GM23248 (cell line): Measurements from ENCODE around the gene SYT6. TPM values are rescaled to one million over a fixed set of nuclear protein-coding genes. Genes with fewer than 3 reads are reported as not detected.

Source experiments
- DNase-seq: peaks from one replicate; pipeline ENCODE4 v3.0.0-alpha.2; 2015
- H2AFZ ChIP-seq: fragments of 200-600 bp; sonication (generic); 2 replicates; pipeline ENCODE4 v1.6.1; 2016; ENCODE audit warnings: antibody characterized with exemption
- H3F3A ChIP-seq: fragments of 200-600 bp; sonication (generic); 2 replicates; pipeline ENCODE4 v1.6.1; 2016; ENCODE audit warnings: mild to moderate bottlenecking, antibody characterized with exemption, mixed run types; ENCODE audit not compliant: insufficient read depth
- H3K27ac ChIP-seq: fragments of 200-600 bp; sonication (generic); 2 replicates; pipeline ENCODE4 v1.5.1; 2016; ENCODE audit warnings: mild to moderate bottlenecking
- H3K27me3 ChIP-seq: fragments of 200-600 bp; sonication (generic); replicated peaks from 2 replicates; pipeline ENCODE4 v1.6.1; 2016; ENCODE audit warnings: mild to moderate bottlenecking; ENCODE audit not compliant: insufficient read depth
- H3K36me3 ChIP-seq: fragments of 200-600 bp; sonication (generic); 2 replicates; pipeline ENCODE4 v1.6.1; 2016; ENCODE audit warnings: low read depth, mild to moderate bottlenecking
- H3K4me1 ChIP-seq: fragments of 200-600 bp; sonication (generic); 2 replicates; pipeline ENCODE4 v1.6.1; 2016; ENCODE audit warnings: mild to moderate bottlenecking; ENCODE audit not compliant: insufficient read depth
- H3K4me2 ChIP-seq: fragments of 200-600 bp; sonication (generic); one replicate; pipeline ENCODE4 v1.6.1; 2016; ENCODE audit warnings: mild to moderate bottlenecking; ENCODE audit not compliant: unreplicated experiment
- H3K4me3 ChIP-seq: fragments of 200-600 bp; sonication (generic); 2 replicates; pipeline ENCODE4 v1.5.1; 2016; ENCODE audit warnings: mild to moderate bottlenecking
- H3K79me2 ChIP-seq: fragments of 200-600 bp; sonication (generic); 2 replicates; pipeline ENCODE4 v1.6.1; 2016; ENCODE audit warnings: mild to moderate bottlenecking; ENCODE audit not compliant: insufficient read depth
- H3K9ac ChIP-seq: fragments of 200-600 bp; sonication (generic); 2 replicates; pipeline ENCODE4 v1.6.1; 2016; ENCODE audit warnings: mild to moderate bottlenecking
- H3K9me2 ChIP-seq: fragments of 200-600 bp; sonication (generic); 2 replicates; pipeline ENCODE4 v1.6.1; 2016; ENCODE audit warnings: mixed run types, mild to moderate bottlenecking, moderate library complexity; ENCODE audit not compliant: insufficient read depth
- H3K9me3 ChIP-seq: fragments of 200-600 bp; sonication (generic); one replicate; pipeline ENCODE4 v1.6.1; 2017; ENCODE audit warnings: low read depth
- H4K20me1 ChIP-seq: fragments of 200-600 bp; sonication (generic); 2 replicates; pipeline ENCODE4 v1.6.0; 2016; ENCODE audit not compliant: insufficient read depth
- EZH2 ChIP-seq: fragments of 200-600 bp; sonication (generic); IDR thresholded peaks from 2 replicates; pipeline ENCODE4 v1.6.1; 2018; ENCODE audit warnings: antibody characterized with exemption, mild to moderate bottlenecking; ENCODE audit not compliant: insufficient read depth, poor library complexity, severe bottlenecking
- EZH2phosphoT487 ChIP-seq: fragments of 200-600 bp; sonication (generic); IDR thresholded peaks from 2 replicates; pipeline ENCODE4 v1.6.1; 2018; ENCODE audit warnings: antibody characterized with exemption, moderate library complexity, mild to moderate bottlenecking, low read depth; ENCODE audit not compliant: insufficient read depth
- WGBS, 2 experiments: methylation state at CpG; one replicate each; pipeline ENCODE4 v1.1.6; 2015 to 2017; ENCODE audit warnings: low lambda C conversion rate in 2 of 2, low coverage in 1 of 2; ENCODE audit errors: missing lambda C conversion rate in 2 of 2; 5-methylcytosine and 5-hydroxymethylcytosine counted together
- in situ Hi-C: fragments of 300-500 bp; cut with MboI; formaldehyde crosslinking; loops from 2 replicates; pipeline ENCODE4 v1.15.0; 2020
- polyA plus RNA-seq: library from polyadenylated mRNA; unstranded; fragments of >200 nt; fragmentation: Nextera tagmentation; extraction: Ambion mirVana; gene quantifications from 2 replicates; pipeline ENCODE4 v1.2.1, GENCODE V29; 2016
- total RNA-seq: library from RNA; depleted of rRNA; stranded (reverse); fragments of >200 nt; shearing (Covaris generic); gene quantifications from 2 replicates; pipeline ENCODE4 v1.2.3, GENCODE V29; 2014

Gene SYT6
- total and polyA plus RNA-seq, 2 experiments from 2014 or later: not detected

GRCh38 chr1:114114185-114115094, 39.2 kb downstream of the SYT6 start:
- no peak overlapping the region for H3K9ac ChIP-seq
- in situ Hi-C loops: no loop called here
- no peaks in the 10 kb centered on the region for H3F3A ChIP-seq
- no peak overlapping the region for H3K4me2 ChIP-seq
- H3K9me3 ChIP-seq: no peaks in the 10 kb centered on the region
- H3K4me1 ChIP-seq: no peaks in the 10 kb centered on the region
- DNase-seq: peak; percentile 17
- no peaks in the 10 kb centered on the region for H4K20me1 ChIP-seq
- H3K9me2 ChIP-seq: no peaks in the 10 kb centered on the region
- H3K79me2 ChIP-seq: no peaks in the 10 kb centered on the region
- H2AFZ ChIP-seq: no peak overlapping the region
- TF ChIP-seq EZH2phosphoT487: no peak
- H3K36me3 ChIP-seq: no peaks in the 10 kb centered on the region
- H3K4me3 ChIP-seq: no peak overlapping the region
- peaks cover 14% of the 10 kb centered on the region; the same call in 1 of the 2 replicates for H3K27me3 ChIP-seq
- WGBS, 2 experiments: 71 to 83% methylated on average over 8 of the region's 8 CpGs
- H3K27ac ChIP-seq: no peak overlapping the region

DNA sequence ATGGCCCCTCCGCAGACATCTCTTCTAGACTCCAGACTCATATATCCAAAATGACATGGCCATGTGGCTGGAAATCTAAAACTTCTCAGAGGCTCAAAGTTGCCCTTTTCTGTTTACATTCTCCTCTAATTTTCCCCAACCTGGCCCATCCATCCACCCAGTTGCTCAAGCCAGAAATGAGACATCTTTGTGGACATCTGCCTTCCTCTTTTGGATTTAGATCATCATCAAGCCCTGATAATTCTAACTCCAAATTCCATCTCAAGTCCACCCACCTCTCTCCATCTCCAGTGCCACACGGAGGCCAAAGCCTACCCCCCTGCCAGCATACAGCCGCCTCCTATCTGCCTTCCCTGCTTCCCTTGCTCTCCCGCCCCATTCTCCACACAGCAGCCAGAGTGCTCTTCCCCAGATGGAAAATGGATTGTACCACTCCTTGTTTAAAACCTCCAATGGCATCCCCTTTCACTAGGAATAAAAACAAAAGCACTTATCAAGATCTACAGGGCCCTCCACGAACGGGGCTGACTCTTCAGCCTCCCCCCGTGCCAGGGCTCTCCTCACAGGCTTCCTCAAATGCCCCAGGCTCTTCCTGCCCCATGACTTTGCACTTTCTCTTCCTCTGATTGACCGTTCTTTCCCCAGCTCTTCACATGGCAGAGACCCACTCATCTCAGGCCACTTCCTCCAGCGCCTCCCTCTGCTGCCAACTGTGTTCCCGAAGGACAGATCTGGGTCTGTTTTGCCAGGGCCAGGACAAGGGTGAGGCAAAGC, 40.1 kb downstream of the SYT6 start:
- TF ChIP-seq EZH2phosphoT487: no peak
- TF ChIP-seq EZH2: no peak
- DNase-seq: no peak
- no peaks in the 10 kb centered on the region for H3K36me3 ChIP-seq
- no peaks in the 10 kb centered on the region for H3K9me2 ChIP-seq
- in situ Hi-C loops: no loop called here
- no peaks in the 10 kb centered on the region for H4K20me1 ChIP-seq
- no peak overlapping the region for H3K4me3 ChIP-seq
- no peaks in the 10 kb centered on the region for H3K4me1 ChIP-seq
- H3K9ac ChIP-seq: no peak overlapping the region
- H3F3A ChIP-seq: no peaks in the 10 kb centered on the region
- H3K9me3 ChIP-seq: no peaks in the 10 kb centered on the region
- 65 to 76% methylated on average over 10 of the region's 10 CpGs for WGBS, 2 experiments
- peaks cover 15% of the 10 kb centered on the region; the same call in 1 of the 2 replicates for H3K27me3 ChIP-seq
- no peaks in the 10 kb centered on the region for H3K79me2 ChIP-seq
- no peak overlapping the region for H3K27ac ChIP-seq
- H2AFZ ChIP-seq: no peak overlapping the region
- no peak overlapping the region for H3K4me2 ChIP-seq

DNA sequence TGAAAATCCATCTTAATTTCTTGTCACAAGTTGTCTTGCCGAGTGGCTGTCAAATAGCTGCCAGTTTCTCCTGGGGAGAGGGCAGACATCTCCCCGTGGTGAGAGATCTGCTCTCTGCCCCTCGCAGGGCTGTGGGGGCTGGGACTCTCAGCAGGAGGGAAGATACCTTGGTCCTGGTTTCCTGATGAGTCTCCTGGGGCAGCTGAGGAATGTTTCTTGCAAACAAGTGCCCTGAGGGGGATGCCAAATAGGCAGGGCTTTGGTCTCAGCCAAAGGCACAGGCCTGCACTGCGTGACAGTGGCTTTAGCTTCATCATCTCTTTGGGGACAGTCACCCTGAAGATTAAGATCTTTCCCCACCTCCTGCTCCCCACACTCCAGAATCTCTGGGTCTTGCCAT, 40.9 kb downstream of the SYT6 start:
- no peak for DNase-seq
- H3F3A ChIP-seq: no peaks in the 10 kb centered on the region
- H3K4me3 ChIP-seq: no peak overlapping the region
- no peaks in the 10 kb centered on the region for H3K9me2 ChIP-seq
- no peak overlapping the region for H3K9ac ChIP-seq
- peaks cover 15% of the 10 kb centered on the region; the same call in 1 of the 2 replicates for H3K27me3 ChIP-seq
- no peaks in the 10 kb centered on the region for H3K36me3 ChIP-seq
- no peaks in the 10 kb centered on the region for H3K9me3 ChIP-seq
- no peak overlapping the region for H2AFZ ChIP-seq
- no peak overlapping the region for H3K4me2 ChIP-seq
- no peaks in the 10 kb centered on the region for H3K4me1 ChIP-seq
- in situ Hi-C loops: no loop called here
- WGBS, 2 experiments: 68 to 76% methylated on average over 4 of the region's 4 CpGs
- no peak for TF ChIP-seq EZH2phosphoT487
- TF ChIP-seq EZH2: no peak
- H3K27ac ChIP-seq: no peak overlapping the region
- H4K20me1 ChIP-seq: no peaks in the 10 kb centered on the region
- H3K79me2 ChIP-seq: no peaks in the 10 kb centered on the region

- Histone ChIP-seq H3K4me1 (no peaks in the 10 kb centered on the region), H3F3A (no peaks in the 10 kb centered on the region), H3K79me2 (no peaks in the 10 kb centered on the region), H3K4me3 (no peak overlapping the region), H3K36me3 (no peaks in the 10 kb centered on the region), H3K4me2 (no peak overlapping the region), H4K20me1 (no peaks in the 10 kb centered on the region), H3K9me3 (no peaks in the 10 kb centered on the region), H2AFZ (no peak overlapping the region), H3K27ac (no peak overlapping the region), H3K27me3 (peaks cover 15% of the 10 kb centered on the region; the same call in 1 of the 2 replicates), H3K9me2 (no peaks in the 10 kb centered on the region), H3K9ac (no peak overlapping the region)
- WGBS, 2 experiments: 51% methylated on average over 23 of the region's 23 CpGs
- no peak for DNase-seq
- TF ChIP-seq EZH2 (no peak), EZH2phosphoT487 (no peak)
- in situ Hi-C loops: no loop called here
Observed at GRCh38 chr1:114111731-114112641, 41.7 kb downstream of the SYT6 start.
